HG03159 (cell line): ENCODE measurements around the gene HEXIM1.

Experiments used
- ATAC-seq: cut with Tn5 transposase; IDR thresholded peaks from one replicate; pipeline ENCODE4 v1.9.1; 2021; ENCODE audit warnings: mild to moderate bottlenecking, moderate library complexity; ENCODE audit not compliant: unreplicated experiment

HEXIM1 gene

GRCh38 chr17:45148183-45149036 lies at the start of gene HEXIM1:
HEXIM1 (plus strand) TSS chr17:45148475; CDS start chr17:45149191, 716 bp downstream.
- ATAC-seq = peak; percentile 63

- no peak for ATAC-seq
Observed at GRCh38 chr17:45098869-45099616, 49.2 kb upstream of the HEXIM1 start.

GRCh38 chr17:45101546-45101882 lies 46.8 kb upstream of the HEXIM1 start:
- ATAC-seq = no peak

- no peak for ATAC-seq
Observed at GRCh38 chr17:45101883-45102811, 46.1 kb upstream of the HEXIM1 start.

GRCh38 chr17:45102856-45103255 lies 45.4 kb upstream of the HEXIM1 start:
- ATAC-seq = no peak

GRCh38 chr17:45103269-45103795 lies 44.9 kb upstream of the HEXIM1 start:
- ATAC-seq = no peak

GRCh38 chr17:45104029-45104428 lies 44.2 kb upstream of the HEXIM1 start:
- no peak for ATAC-seq

GRCh38 chr17:45104497-45104896 lies 43.8 kb upstream of the HEXIM1 start:
- ATAC-seq = no peak

GRCh38 chr17:45104907-45105624 lies 43.2 kb upstream of the HEXIM1 start:
- no peak for ATAC-seq

GRCh38 chr17:45106096-45106495 lies 42.2 kb upstream of the HEXIM1 start:
- ATAC-seq = no peak

GRCh38 chr17:45106582-45106981 lies 41.7 kb upstream of the HEXIM1 start:
- ATAC-seq = no peak

GRCh38 chr17:45107293-45108010 lies 40.8 kb upstream of the HEXIM1 start:
- no peak for ATAC-seq

GRCh38 chr17:45108051-45108450 lies 40.2 kb upstream of the HEXIM1 start:
- no peak for ATAC-seq

GRCh38 chr17:45108595-45109521 lies 39.4 kb upstream of the HEXIM1 start:
- no peak for ATAC-seq

GRCh38 chr17:45110676-45111611 lies 37.3 kb upstream of the HEXIM1 start:
- ATAC-seq = no peak

- ATAC-seq = no peak
Observed at GRCh38 chr17:45111850-45112249, 36.4 kb upstream of the HEXIM1 start.
